NCI-H128 (cell line): Measurements from ENCODE around the gene OR1M1.

Source experiments
- DNase-seq: peaks from one replicate; lab custom pipeline; 2025; ENCODE audit not compliant: unreplicated experiment; lab: John Stamatoyannopoulos, UW

The OR1M1 gene

DNA sequence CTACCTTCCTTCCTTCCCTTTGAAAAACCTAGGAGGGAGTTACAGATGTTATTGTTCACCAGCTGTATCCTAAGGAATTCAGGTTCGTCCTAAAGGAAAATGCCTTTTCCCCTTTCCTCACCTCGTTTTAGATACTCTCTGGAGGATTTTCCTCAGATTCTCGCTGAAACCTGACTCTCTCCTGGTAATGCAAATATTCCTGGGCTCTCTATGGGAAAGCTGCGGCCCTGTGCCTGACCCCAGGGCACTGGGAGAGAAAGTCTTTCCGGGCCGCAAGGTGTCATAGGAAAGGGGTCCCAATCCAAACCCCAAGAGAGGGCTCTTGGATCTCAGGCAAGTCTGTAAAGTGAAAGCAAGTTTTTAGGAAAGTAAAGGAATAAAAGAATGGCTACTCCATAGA is 13.1 kb upstream of the OR1M1 start:
- DNase-seq: no peak

DNA sequence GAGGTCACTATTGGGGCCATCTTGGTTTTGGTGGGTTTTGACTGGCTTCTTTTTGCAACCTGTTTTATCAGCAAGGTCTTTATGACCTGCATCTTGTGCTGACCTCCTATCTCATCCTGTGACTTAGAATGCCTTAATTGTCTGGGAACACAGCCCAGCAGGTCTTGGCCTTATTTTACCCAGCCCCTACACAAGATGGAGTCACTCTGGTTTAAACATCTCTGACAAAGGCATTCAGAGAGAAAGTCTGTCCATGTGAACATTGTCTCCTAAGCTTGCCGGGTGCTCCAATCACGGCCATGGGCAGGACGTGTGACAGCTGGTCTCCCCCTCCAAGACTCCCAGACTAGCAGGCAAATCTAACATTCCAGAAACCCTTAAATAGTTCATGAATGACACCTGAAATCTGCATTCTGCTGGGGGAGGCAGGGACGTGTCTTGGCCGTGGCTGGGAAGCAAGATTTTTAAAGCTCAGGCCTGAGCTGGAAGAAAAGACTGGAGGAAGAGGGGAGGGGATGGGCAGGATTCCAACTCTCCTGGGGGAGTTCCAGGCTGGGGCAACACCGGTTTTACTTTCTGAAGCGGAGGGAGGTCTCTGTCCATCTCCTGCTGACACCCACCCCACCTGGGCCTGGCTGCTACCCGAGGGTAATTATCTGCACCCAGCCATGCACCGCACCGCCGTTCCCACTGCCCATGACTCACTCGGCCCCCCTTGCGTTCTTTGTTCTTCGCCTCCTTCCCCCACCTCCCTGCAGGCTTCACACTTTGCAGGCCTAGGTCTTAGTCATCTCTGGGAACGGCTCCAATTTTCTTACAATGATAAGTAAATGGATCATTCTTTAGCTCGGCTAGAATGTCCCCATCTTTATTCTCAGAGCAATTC is 11.6 kb upstream of the OR1M1 start:
- no peak for DNase-seq

- no peak for DNase-seq
Measured at GRCh38 chr19:9076901-9077300, 10.0 kb upstream of the OR1M1 start.

GRCh38 chr19:9078651-9079050 is 8.2 kb upstream of the OR1M1 start:
- no peak for DNase-seq

- no peak for DNase-seq
Measured at GRCh38 chr19:9107375-9107774, 20.5 kb downstream of the OR1M1 start, which contains the start of gene OR7G2. Gene OR7G2 (minus strand): TSS chr19:9107475. CDS start chr19:9103243, 4,232 bp downstream.

DNA sequence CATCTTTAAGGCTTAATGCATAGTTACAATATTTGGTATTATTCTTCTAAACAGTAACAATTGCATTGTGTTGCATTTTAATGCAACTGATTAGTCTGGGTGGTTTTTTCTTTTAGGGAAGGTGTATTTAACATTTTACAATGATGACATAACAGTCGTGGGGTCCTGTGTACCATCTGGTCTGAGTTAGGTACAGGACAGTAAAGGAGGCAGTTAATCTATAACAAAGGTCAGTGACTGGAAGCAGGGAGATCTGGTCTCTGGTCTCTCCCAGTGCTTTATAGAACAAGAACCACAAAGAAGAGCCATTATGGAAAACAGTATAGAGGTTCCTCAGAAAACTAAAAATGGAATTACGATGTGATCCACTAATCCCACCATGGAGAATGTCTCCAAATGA is 23.1 kb downstream of the OR1M1 start:
- DNase-seq: no peak

- DNase-seq: no peak
Measured at GRCh38 chr19:9115307-9115813, 28.5 kb downstream of the OR1M1 start, which contains the start of gene OR7G1. Gene OR7G1 (minus strand): TSS chr19:9115763. CDS start chr19:9115763, 0 bp downstream.

- DNase-seq: no peak
Measured at GRCh38 chr19:9116547-9116946, 29.7 kb downstream of the OR1M1 start.

GRCh38 chr19:9126900-9127405 is 40.1 kb downstream of the OR1M1 start, which contains the start of gene OR7G3:
Gene OR7G3 (minus strand): TSS chr19:9126950. CDS start chr19:9126950, 0 bp downstream.
- no peak for DNase-seq

DNA sequence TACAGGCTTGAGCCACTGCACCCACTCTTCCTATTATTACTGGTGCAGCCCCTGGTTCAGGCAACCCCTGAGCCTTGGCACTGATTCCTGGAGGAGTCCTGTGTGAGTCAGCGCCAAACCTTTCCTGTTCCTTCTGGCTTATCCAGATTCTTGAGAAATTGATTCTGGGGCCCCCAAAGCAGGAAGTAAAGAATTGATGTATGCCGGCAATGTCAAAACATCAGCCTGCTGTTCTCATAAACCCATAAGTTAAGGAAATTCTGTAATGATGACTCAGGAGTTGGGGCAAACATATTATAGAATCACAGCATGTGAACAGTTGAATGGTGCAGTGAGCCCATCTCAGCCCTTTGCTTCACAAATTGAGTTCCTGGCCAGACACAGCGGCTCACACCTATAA is 41.3 kb downstream of the OR1M1 start:
- DNase-seq: no peak

DNA sequence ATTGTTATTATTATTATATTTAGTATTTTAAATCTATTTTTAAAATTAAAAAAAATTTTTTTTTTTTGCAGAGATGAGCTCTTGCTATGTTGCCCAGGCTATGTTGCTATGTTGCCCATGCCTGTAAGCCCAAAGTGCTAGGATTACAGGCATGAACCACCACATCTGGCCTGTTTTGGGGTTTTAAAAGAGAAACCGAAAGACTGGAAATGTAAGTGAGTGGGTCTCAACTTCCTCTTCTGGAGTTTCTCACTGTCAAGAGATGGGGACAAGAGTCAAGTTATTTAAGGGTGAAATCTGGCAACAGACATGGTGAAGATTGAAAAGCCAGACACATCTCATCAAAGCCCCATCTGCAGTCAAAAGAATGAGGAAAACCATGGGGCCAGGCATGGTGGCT is 44.1 kb downstream of the OR1M1 start:
- no peak for DNase-seq

- no peak for DNase-seq
Measured at GRCh38 chr19:9132422-9132821, 45.6 kb downstream of the OR1M1 start.

- no peak for DNase-seq
Measured at GRCh38 chr19:9139609-9140158, 52.8 kb downstream of the OR1M1 start.

DNA sequence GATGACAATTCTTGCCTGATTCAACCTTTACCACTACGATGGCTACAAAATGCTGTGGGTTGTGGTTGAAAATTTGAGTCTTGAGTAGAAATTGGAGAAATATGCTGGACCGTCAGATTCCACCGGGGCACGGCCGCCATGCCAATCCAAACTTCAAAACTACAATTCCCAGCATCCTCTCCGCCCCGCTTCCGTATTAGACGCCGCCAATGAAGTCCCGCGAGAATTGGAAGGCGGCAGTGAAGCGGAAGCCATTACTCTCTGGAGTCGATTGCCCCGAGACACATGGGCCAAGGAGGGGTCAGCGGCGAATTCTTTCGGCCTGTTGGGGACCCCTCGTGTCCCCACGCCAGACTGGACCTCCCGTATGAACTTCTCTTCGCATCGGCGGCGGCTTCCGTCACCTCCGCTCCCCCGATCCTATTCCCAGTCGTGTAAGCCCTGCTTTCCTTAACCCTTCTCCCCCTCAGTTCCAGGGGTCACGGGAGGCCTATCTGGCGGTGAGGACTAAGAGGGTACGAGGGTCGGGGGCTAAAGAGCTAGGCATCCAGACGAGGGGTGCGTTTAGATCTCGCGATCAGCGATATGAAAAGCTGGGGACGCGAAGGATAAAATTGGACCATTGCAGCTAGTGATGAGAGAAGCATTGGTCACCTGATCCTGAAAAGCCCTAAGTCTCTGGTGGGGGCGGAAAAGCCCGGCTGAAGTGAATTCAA is 53.5 kb downstream of the OR1M1 start, which contains the start of gene ZNF317:
Gene ZNF317, plus strand, starts transcription at position 239 of the 716 bp plus-strand sequence. CDS start 15,620 bp downstream, outside the sequence.
- DNase-seq: peak; percentile 91

DNA sequence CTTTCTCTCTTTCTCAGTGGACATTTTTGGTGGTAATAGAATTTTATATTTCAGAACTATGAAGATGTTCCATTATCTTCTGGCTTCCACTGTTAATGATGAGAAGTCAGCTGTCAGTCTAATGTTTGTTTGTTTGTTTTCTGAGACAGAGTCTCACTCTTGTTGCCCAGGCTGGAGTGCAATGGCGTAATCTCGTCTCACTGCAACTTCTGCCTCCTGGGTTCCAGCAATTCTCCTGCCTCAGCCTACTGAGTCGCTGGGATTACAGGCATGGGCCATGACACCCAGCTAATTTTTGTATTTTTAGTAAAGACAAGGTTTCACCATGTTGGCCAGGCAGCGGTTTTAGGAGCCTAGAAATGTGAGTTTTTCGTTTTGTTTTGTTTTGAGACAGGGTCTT is 58.1 kb downstream of the OR1M1 start:
- no peak for DNase-seq
